WTC11 (cell line): ENCODE measurements around the gene TGFBR1. TPM values are rescaled to one million over a fixed set of nuclear protein-coding genes. Genes with fewer than 3 reads are reported as not detected.

ENCODE experiments used
- ATAC-seq: fragments of 200-7000 bp; cut with Tn5 transposase; 2 replicates; pipeline ENCODE4 v1.10.0; 2021; ENCODE audit warnings: mild to moderate bottlenecking, moderate library complexity
- CTCF ChIA-PET: fragments of 300-600 bp; sonication (Branson Sonifier 250); formaldehyde crosslinking; loops from one replicate; lab custom pipeline; 2021; ENCODE audit warnings: antibody characterized with exemption; lab: Charles Lee
- POLR2A ChIA-PET: fragments of 350-600 bp; sonication (Branson Sonifier 250); formaldehyde crosslinking; loops from one replicate; lab custom pipeline; 2021; ENCODE audit warnings: antibody characterized with exemption; lab: Charles Lee
- DNase-seq: peaks from one replicate; pipeline ENCODE4 v3.0.0; 2021; ENCODE audit warnings: low spot score
- H3K27ac Mint-ChIP-seq: 2 replicates; pipeline ENCODE4 v1.8.0; 2021; ENCODE audit warnings: mixed read lengths
- H3K27me3 Mint-ChIP-seq: 2 replicates; pipeline ENCODE4 v1.8.0; 2021; ENCODE audit warnings: low read depth, mild to moderate bottlenecking, moderate library complexity, mixed read lengths
- H3K36me3 Mint-ChIP-seq: 2 replicates; pipeline ENCODE4 v1.8.0; 2021; ENCODE audit warnings: mixed read lengths
- H3K4me1 Mint-ChIP-seq: 2 replicates; pipeline ENCODE4 v1.8.0; 2022; ENCODE audit warnings: mixed read lengths
- H3K4me3 Mint-ChIP-seq: 2 replicates; pipeline ENCODE4 v1.8.0; 2021; ENCODE audit warnings: mild to moderate bottlenecking, moderate library complexity, mixed read lengths
- H3K9me3 Mint-ChIP-seq: 2 replicates; pipeline ENCODE4 v1.8.0; 2021; ENCODE audit warnings: mixed read lengths
- CBFB ChIP-seq: sonication (generic); formaldehyde crosslinking; IDR thresholded peaks from 2 replicates; pipeline ENCODE4 v1.8.1; 2022; ENCODE audit warnings: mild to moderate bottlenecking, low read depth, missing genetic modification reagents
- E2F4 ChIP-seq: sonication (generic); formaldehyde crosslinking; IDR thresholded peaks from 2 replicates; pipeline ENCODE4 v1.8.1; 2022; ENCODE audit warnings: low read depth, mild to moderate bottlenecking, moderate library complexity, missing genetic modification reagents, borderline replicate concordance
- ETV6 ChIP-seq: sonication (generic); formaldehyde crosslinking; IDR thresholded peaks from 2 replicates; pipeline ENCODE4 v1.8.1; 2022; ENCODE audit warnings: mild to moderate bottlenecking, missing genetic modification reagents
- GABPB1 ChIP-seq: sonication (generic); formaldehyde crosslinking; IDR thresholded peaks from 2 replicates; pipeline ENCODE4 v1.8.1; 2023; ENCODE audit warnings: mild to moderate bottlenecking, missing genetic modification reagents
- HMGA2 ChIP-seq: fragments of 250-450 bp; sonication (Bioruptor Pico); IDR thresholded peaks from 2 replicates; pipeline ENCODE4 v1.4.0; 2021; ENCODE audit warnings: mild to moderate bottlenecking, moderate library complexity
- IRF2 ChIP-seq: sonication (generic); formaldehyde crosslinking; IDR thresholded peaks from 2 replicates; pipeline ENCODE4 v1.8.0; 2022; ENCODE audit warnings: low read depth, missing genetic modification reagents, borderline replicate concordance
- NFATC4 ChIP-seq: fragments of 250-450 bp; sonication (Bioruptor Pico); IDR thresholded peaks from 2 replicates; pipeline ENCODE4 v1.9.0; 2021; ENCODE audit warnings: mild to moderate bottlenecking
- NR1H2 ChIP-seq: sonication (generic); formaldehyde crosslinking; IDR thresholded peaks from 2 replicates; pipeline ENCODE4 v1.9.0; 2021; ENCODE audit warnings: mild to moderate bottlenecking, moderate library complexity, missing genetic modification reagents
- OVOL2 ChIP-seq: fragments of 250-450 bp; sonication (Bioruptor Pico); IDR thresholded peaks from 2 replicates; pipeline ENCODE4 v1.9.0; 2021; ENCODE audit warnings: mild to moderate bottlenecking, borderline replicate concordance
- TEAD4 ChIP-seq: sonication (generic); formaldehyde crosslinking; IDR thresholded peaks from 2 replicates; pipeline ENCODE4 v1.8.0; 2022; ENCODE audit warnings: mild to moderate bottlenecking, missing genetic modification reagents
- ZBTB21 ChIP-seq: sonication (generic); formaldehyde crosslinking; IDR thresholded peaks from 2 replicates; pipeline ENCODE4 v1.8.1; 2023; ENCODE audit warnings: mild to moderate bottlenecking, missing genetic modification reagents, borderline replicate concordance
- ZNF121 ChIP-seq: sonication (generic); formaldehyde crosslinking; IDR thresholded peaks from 2 replicates; pipeline ENCODE4 v1.8.0; 2023; ENCODE audit warnings: missing genetic modification reagents
- ZNF532 ChIP-seq: fragments of 250-450 bp; sonication (Bioruptor Pico); IDR thresholded peaks from 2 replicates; pipeline ENCODE4 v1.9.0; 2021; ENCODE audit warnings: mild to moderate bottlenecking, borderline replicate concordance
- ZNF671 ChIP-seq: fragments of 250-450 bp; sonication (Bioruptor Pico); IDR thresholded peaks from 2 replicates; pipeline ENCODE4 v1.8.0; 2021; ENCODE audit warnings: mild to moderate bottlenecking
- total RNA-seq: library from RNA; stranded (reverse); gene quantifications from 3 replicates; pipeline ENCODE4 v1.2.3, GENCODE V29; 2021
- TF ChIP-seq, protein P1 (sequence below): sonication (generic); formaldehyde crosslinking; IDR thresholded peaks from 2 replicates; pipeline ENCODE4 v1.8.1; 2023; ENCODE audit warnings: mild to moderate bottlenecking, missing genetic modification reagents, borderline replicate concordance
- TF ChIP-seq, protein P2 (sequence below): sonication (generic); formaldehyde crosslinking; IDR thresholded peaks from 2 replicates; pipeline ENCODE4 v1.8.0; 2022; ENCODE audit warnings: mild to moderate bottlenecking, missing genetic modification reagents
- TF ChIP-seq, protein P3 (sequence below): sonication (generic); formaldehyde crosslinking; IDR thresholded peaks from 2 replicates; pipeline ENCODE4 v1.8.0; 2023; ENCODE audit warnings: mild to moderate bottlenecking, missing genetic modification reagents
- TF ChIP-seq, protein P4 (sequence below): fragments of 250-450 bp; sonication (Bioruptor Pico); IDR thresholded peaks from 2 replicates; pipeline ENCODE4 v1.9.0; 2021; ENCODE audit warnings: mild to moderate bottlenecking

The TGFBR1 gene
- total RNA-seq, 1 experiment from 2014 or later = 42.4 TPM

DNA sequence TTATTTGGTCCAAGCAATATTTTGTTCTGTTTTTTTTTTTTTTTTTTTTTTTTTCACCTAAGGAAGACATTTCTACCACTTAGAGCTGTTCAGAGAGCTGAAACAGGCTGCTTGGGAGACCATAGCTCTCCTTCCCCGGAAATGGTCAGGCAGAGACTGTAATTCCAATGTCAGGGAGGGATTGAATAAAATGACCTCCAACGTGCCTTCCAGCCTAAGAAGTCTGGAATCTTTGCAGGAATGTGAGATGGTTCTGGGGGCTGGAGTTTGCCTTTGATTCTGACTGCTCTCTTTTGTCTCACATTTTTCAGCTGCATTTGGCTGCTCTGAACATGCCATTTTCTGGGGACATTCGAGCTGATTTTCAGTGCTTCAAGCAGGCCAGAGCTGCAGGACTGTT lies 38.3 kb upstream of the TGFBR1 start:
- POLR2A ChIA-PET = no interaction called here
- CTCF ChIA-PET = interaction anchor here (0.7 kb wide), 1 partner anchor 77 kb away, joined by 3 read pairs; no protein-coding TSS in a partner anchor
- H3K9me3 Mint-ChIP-seq = no peaks in the 10 kb centered on the region
- ATAC-seq = no peak
- no peak for DNase-seq
- H3K36me3 Mint-ChIP-seq = no peaks in the 10 kb centered on the region
- no peaks in the 10 kb centered on the region; the same call in 1 of the 2 replicates for H3K27me3 Mint-ChIP-seq
- no peak overlapping the region for H3K27ac Mint-ChIP-seq
- H3K4me3 Mint-ChIP-seq = no peak overlapping the region
- TF ChIP-seq ZBTB21 (CRISPR knock-in tag) = no peak
- TF ChIP-seq E2F4 (CRISPR knock-in tag) = no peak
- no peak for TF ChIP-seq NFATC4 (CRISPR knock-in tag)
- TF ChIP-seq, protein P1, sequence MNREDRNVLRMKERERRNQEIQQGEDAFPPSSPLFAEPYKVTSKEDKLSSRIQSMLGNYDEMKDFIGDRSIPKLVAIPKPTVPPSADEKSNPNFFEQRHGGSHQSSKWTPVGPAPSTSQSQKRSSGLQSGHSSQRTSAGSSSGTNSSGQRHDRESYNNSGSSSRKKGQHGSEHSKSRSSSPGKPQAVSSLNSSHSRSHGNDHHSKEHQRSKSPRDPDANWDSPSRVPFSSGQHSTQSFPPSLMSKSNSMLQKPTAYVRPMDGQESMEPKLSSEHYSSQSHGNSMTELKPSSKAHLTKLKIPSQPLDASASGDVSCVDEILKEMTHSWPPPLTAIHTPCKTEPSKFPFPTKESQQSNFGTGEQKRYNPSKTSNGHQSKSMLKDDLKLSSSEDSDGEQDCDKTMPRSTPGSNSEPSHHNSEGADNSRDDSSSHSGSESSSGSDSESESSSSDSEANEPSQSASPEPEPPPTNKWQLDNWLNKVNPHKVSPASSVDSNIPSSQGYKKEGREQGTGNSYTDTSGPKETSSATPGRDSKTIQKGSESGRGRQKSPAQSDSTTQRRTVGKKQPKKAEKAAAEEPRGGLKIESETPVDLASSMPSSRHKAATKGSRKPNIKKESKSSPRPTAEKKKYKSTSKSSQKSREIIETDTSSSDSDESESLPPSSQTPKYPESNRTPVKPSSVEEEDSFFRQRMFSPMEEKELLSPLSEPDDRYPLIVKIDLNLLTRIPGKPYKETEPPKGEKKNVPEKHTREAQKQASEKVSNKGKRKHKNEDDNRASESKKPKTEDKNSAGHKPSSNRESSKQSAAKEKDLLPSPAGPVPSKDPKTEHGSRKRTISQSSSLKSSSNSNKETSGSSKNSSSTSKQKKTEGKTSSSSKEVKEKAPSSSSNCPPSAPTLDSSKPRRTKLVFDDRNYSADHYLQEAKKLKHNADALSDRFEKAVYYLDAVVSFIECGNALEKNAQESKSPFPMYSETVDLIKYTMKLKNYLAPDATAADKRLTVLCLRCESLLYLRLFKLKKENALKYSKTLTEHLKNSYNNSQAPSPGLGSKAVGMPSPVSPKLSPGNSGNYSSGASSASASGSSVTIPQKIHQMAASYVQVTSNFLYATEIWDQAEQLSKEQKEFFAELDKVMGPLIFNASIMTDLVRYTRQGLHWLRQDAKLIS (CRISPR knock-in tag) = no peak
- TF ChIP-seq, protein P2, sequence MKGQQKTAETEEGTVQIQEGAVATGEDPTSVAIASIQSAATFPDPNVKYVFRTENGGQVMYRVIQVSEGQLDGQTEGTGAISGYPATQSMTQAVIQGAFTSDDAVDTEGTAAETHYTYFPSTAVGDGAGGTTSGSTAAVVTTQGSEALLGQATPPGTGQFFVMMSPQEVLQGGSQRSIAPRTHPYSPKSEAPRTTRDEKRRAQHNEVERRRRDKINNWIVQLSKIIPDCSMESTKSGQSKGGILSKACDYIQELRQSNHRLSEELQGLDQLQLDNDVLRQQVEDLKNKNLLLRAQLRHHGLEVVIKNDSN (CRISPR knock-in tag) = no peak
- no peak for TF ChIP-seq ETV6 (CRISPR knock-in tag)
- TF ChIP-seq, protein P3, sequence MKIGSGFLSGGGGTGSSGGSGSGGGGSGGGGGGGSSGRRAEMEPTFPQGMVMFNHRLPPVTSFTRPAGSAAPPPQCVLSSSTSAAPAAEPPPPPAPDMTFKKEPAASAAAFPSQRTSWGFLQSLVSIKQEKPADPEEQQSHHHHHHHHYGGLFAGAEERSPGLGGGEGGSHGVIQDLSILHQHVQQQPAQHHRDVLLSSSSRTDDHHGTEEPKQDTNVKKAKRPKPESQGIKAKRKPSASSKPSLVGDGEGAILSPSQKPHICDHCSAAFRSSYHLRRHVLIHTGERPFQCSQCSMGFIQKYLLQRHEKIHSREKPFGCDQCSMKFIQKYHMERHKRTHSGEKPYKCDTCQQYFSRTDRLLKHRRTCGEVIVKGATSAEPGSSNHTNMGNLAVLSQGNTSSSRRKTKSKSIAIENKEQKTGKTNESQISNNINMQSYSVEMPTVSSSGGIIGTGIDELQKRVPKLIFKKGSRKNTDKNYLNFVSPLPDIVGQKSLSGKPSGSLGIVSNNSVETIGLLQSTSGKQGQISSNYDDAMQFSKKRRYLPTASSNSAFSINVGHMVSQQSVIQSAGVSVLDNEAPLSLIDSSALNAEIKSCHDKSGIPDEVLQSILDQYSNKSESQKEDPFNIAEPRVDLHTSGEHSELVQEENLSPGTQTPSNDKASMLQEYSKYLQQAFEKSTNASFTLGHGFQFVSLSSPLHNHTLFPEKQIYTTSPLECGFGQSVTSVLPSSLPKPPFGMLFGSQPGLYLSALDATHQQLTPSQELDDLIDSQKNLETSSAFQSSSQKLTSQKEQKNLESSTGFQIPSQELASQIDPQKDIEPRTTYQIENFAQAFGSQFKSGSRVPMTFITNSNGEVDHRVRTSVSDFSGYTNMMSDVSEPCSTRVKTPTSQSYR (CRISPR knock-in tag) = no peak
- TF ChIP-seq, protein P4, sequence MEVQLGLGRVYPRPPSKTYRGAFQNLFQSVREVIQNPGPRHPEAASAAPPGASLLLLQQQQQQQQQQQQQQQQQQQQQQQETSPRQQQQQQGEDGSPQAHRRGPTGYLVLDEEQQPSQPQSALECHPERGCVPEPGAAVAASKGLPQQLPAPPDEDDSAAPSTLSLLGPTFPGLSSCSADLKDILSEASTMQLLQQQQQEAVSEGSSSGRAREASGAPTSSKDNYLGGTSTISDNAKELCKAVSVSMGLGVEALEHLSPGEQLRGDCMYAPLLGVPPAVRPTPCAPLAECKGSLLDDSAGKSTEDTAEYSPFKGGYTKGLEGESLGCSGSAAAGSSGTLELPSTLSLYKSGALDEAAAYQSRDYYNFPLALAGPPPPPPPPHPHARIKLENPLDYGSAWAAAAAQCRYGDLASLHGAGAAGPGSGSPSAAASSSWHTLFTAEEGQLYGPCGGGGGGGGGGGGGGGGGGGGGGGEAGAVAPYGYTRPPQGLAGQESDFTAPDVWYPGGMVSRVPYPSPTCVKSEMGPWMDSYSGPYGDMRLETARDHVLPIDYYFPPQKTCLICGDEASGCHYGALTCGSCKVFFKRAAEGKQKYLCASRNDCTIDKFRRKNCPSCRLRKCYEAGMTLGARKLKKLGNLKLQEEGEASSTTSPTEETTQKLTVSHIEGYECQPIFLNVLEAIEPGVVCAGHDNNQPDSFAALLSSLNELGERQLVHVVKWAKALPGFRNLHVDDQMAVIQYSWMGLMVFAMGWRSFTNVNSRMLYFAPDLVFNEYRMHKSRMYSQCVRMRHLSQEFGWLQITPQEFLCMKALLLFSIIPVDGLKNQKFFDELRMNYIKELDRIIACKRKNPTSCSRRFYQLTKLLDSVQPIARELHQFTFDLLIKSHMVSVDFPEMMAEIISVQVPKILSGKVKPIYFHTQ (CRISPR knock-in tag) = no peak
- TF ChIP-seq TEAD4 = no peak
- no peak for TF ChIP-seq ZNF532 (CRISPR knock-in tag)
- no peak for TF ChIP-seq HMGA2 (CRISPR knock-in tag)
- TF ChIP-seq GABPB1 (CRISPR knock-in tag) = no peak
- TF ChIP-seq CBFB (CRISPR knock-in tag) = no peak
- no peak for TF ChIP-seq OVOL2 (CRISPR knock-in tag)
- no peak for TF ChIP-seq ZNF671 (CRISPR knock-in tag)
- TF ChIP-seq NR1H2 (CRISPR knock-in tag) = no peak
- TF ChIP-seq ZNF121 (CRISPR knock-in tag) = no peak
- no peak for TF ChIP-seq IRF2 (CRISPR knock-in tag)
- H3K4me1 Mint-ChIP-seq = peaks cover 2% of the 10 kb centered on the region; the same call in 1 of the 2 replicates
